Activated CD8-positive, alpha-beta memory T cell treated with anti-CD3 and anti-CD28 coated beads, Interleukin-2, amount 50 U/mL, for 4 hours (primary cell): ENCODE data around the gene RIN2.

Experiments used
- DNase-seq: peaks from one replicate; pipeline ENCODE4 v3.0.0-alpha.2; 2020

Gene RIN2

GRCh38 chr20:19758133-19758500 lies at the start of gene RIN2:
TSS of gene RIN2 (plus strand) at chr20:19758258. CDS start at chr20:19889602, 131,344 bp downstream.
- DNase-seq: no peak

- no peak for DNase-seq
Measured at GRCh38 chr20:19709635-19710335, 48.3 kb upstream of the RIN2 start.

- DNase-seq: no peak
Measured at GRCh38 chr20:19710336-19711120, 47.5 kb upstream of the RIN2 start.

GRCh38 chr20:19711126-19711525 lies 46.9 kb upstream of the RIN2 start:
- DNase-seq: no peak

GRCh38 chr20:19712721-19713260 lies 45.3 kb upstream of the RIN2 start:
- no peak for DNase-seq

- DNase-seq: no peak
Measured at GRCh38 chr20:19713822-19714578, 44.1 kb upstream of the RIN2 start.

- DNase-seq: no peak
Measured at GRCh38 chr20:19714579-19714840, 43.5 kb upstream of the RIN2 start.

GRCh38 chr20:19715986-19716385 lies 42.1 kb upstream of the RIN2 start:
- DNase-seq: no peak

- DNase-seq: no peak
Measured at GRCh38 chr20:19718880-19719279, 39.2 kb upstream of the RIN2 start.

GRCh38 chr20:19720991-19721390 lies 37.1 kb upstream of the RIN2 start:
- no peak for DNase-seq

GRCh38 chr20:19723051-19723450 lies 35.0 kb upstream of the RIN2 start:
- DNase-seq: no peak

GRCh38 chr20:19723813-19724430 lies 34.1 kb upstream of the RIN2 start:
- DNase-seq: no peak

- no peak for DNase-seq
Measured at GRCh38 chr20:19725373-19725772, 32.7 kb upstream of the RIN2 start.

GRCh38 chr20:19725814-19726525 lies 32.1 kb upstream of the RIN2 start:
- no peak for DNase-seq

GRCh38 chr20:19727251-19727847 lies 30.7 kb upstream of the RIN2 start:
- DNase-seq: no peak

GRCh38 chr20:19729672-19730071 lies 28.4 kb upstream of the RIN2 start:
- DNase-seq: no peak

GRCh38 chr20:19730706-19731105 lies 27.4 kb upstream of the RIN2 start:
- no peak for DNase-seq

- DNase-seq: no peak
Measured at GRCh38 chr20:19734811-19735210, 23.2 kb upstream of the RIN2 start.

- no peak for DNase-seq
Measured at GRCh38 chr20:19735446-19735845, 22.6 kb upstream of the RIN2 start.

GRCh38 chr20:19737025-19737424 lies 21.0 kb upstream of the RIN2 start:
- DNase-seq: no peak

GRCh38 chr20:19738951-19739350 lies 19.1 kb upstream of the RIN2 start:
- no peak for DNase-seq

GRCh38 chr20:19739351-19739750 lies 18.7 kb upstream of the RIN2 start:
- no peak for DNase-seq
